Stimulated activated CD4-positive, alpha-beta T cell treated with anti-CD3 and anti-CD28 coated beads, TNF-alpha, amount 100 ng/mL, for 1 hour (primary cell): Measurements from ENCODE around the gene HMGB2.

Source experiments
- DNase-seq, 3 donors: peaks; one replicate each; pipeline ENCODE4 v3.0.0-alpha.2; 2020; ENCODE audit warnings: low read depth in 3 of 3, low spot score in 1 of 3

Gene HMGB2

GRCh38 chr4:173288698-173289352 is 45.3 kb downstream of the HMGB2 start:
- DNase-seq: no peak

- peak; percentile 18 to 41 (median 21) for DNase-seq
These were observed 45.9 kb downstream of the HMGB2 start for GRCh38 chr4:173288296-173288695.

GRCh38 chr4:173287486-173287885 is 46.7 kb downstream of the HMGB2 start:
- DNase-seq: no peak

- no peak for DNase-seq
These were observed 49.7 kb downstream of the HMGB2 start for GRCh38 chr4:173284463-173284862.

GRCh38 chr4:173282626-173283025 is 51.5 kb downstream of the HMGB2 start:
- no peak for DNase-seq

- DNase-seq: no peak
These were observed 51.9 kb downstream of the HMGB2 start for GRCh38 chr4:173282256-173282562.

GRCh38 chr4:173281406-173282255 is 52.5 kb downstream of the HMGB2 start:
- no peak for DNase-seq
